Measurements from ENCODE around the gene COMMD3. TPM values are rescaled to one million over a fixed set of nuclear protein-coding genes. Genes with fewer than 3 reads are reported as not detected.

COMMD3 gene
- total RNA-seq, 4 donors from 2014 or later, result 25.5 to 41.1 (median 31.5) TPM

GRCh38 chr10:22323538-22324305, 7.5 kb downstream of the COMMD3 start:
- 82% methylated on average over 5 of the region's 5 CpGs for WGBS
- intact Hi-C loops (cut with DNase I), result loop anchor here (5.0 to 10.0 kb wide), 3 partner anchors 71 to 391 kb away; partner anchors contain the start of gene PIP4K2A
- peaks cover 48 to 62% (median 53%) of the 10 kb centered on the region in 4 donors for H3K4me1 ChIP-seq
- DNase-seq (ENCODE audit: extremely low spot score), result no peak
- H3K4me3 ChIP-seq, result peak overlapping the region in 1 of 4 donors; percentile 78
- H3K27me3 ChIP-seq, result no peaks in the 10 kb centered on the region
- H3K36me3 ChIP-seq, result peaks cover 4 to 22% (median 12%) of the 10 kb centered on the region in 4 donors
- H3K9me3 ChIP-seq, result no peaks in the 10 kb centered on the region
- TF ChIP-seq EP300 (IDR thresholded peaks at IDR 0.05) (no peak), POLR2A (IDR thresholded peaks at IDR 0.05; ENCODE audit: low read depth) (no peak), POLR2AphosphoS5 (IDR thresholded peaks at IDR 0.05) (no peak), CTCF (IDR thresholded peaks at IDR 0.05) (no peak)
- no peak overlapping the region for H3K27ac ChIP-seq (replicated peaks in 1 of 4)

GRCh38 chr10:22324413-22324812, 8.2 kb downstream of the COMMD3 start:
- intact Hi-C loops (cut with DNase I), result loop anchor here (5.0 to 10.0 kb wide), 3 partner anchors 72 to 390 kb away; partner anchors contain the start of gene PIP4K2A
- H3K27ac ChIP-seq (replicated peaks in 1 of 4), result no peak overlapping the region
- TF ChIP-seq POLR2AphosphoS5 (IDR thresholded peaks at IDR 0.05), result no peak
- no peak for TF ChIP-seq CTCF (IDR thresholded peaks at IDR 0.05)
- TF ChIP-seq EP300 (IDR thresholded peaks at IDR 0.05), result no peak
- no peak for TF ChIP-seq POLR2A (IDR thresholded peaks at IDR 0.05; ENCODE audit: low read depth)
- peaks cover 45 to 55% (median 50%) of the 10 kb centered on the region in 4 donors for H3K4me1 ChIP-seq
- DNase-seq (ENCODE audit: extremely low spot score), result no peak
- WGBS, result 87% methylated on average over 4 of the region's 4 CpGs
- peaks cover 11 to 29% (median 18%) of the 10 kb centered on the region in 4 donors for H3K36me3 ChIP-seq
- H3K4me3 ChIP-seq, result peak overlapping the region in 3 of 4 donors; percentile 63 to 80 (median 66)
- H3K27me3 ChIP-seq, result no peaks in the 10 kb centered on the region
- no peaks in the 10 kb centered on the region for H3K9me3 ChIP-seq

GRCh38 chr10:22324893-22325271, 8.7 kb downstream of the COMMD3 start:
- peaks cover 40 to 51% (median 45%) of the 10 kb centered on the region in 4 donors for H3K4me1 ChIP-seq
- WGBS, result 7% methylated on average over 9 of the region's 9 CpGs
- intact Hi-C loops (cut with DNase I), result loop anchor here (5.0 to 10.0 kb wide), 3 partner anchors 73 to 390 kb away; partner anchors contain the start of gene PIP4K2A

GRCh38 chr10:22325272-22326144, 9.3 kb downstream of the COMMD3 start:
- peaks cover 14 to 39% (median 25%) of the 10 kb centered on the region in 4 donors for H3K36me3 ChIP-seq
- TF ChIP-seq POLR2AphosphoS5 (IDR thresholded peaks at IDR 0.05), result peak in 1 of 2 donors; percentile 9
- TF ChIP-seq POLR2A (IDR thresholded peaks at IDR 0.05; ENCODE audit: low read depth), result no peak
- no peak for TF ChIP-seq EP300 (IDR thresholded peaks at IDR 0.05)
- TF ChIP-seq CTCF (IDR thresholded peaks at IDR 0.05), result peak in 1 of 3 experiments; percentile 6
- intact Hi-C loops (cut with DNase I), result loop anchor here (10.0 kb wide), 1 partner anchor 389 kb away; the partner anchor contains the start of gene PIP4K2A
- DNase-seq (ENCODE audit: extremely low spot score), result no peak
- peak overlapping the region; percentile 63 to 80 (median 66) for H3K4me3 ChIP-seq
- no peaks in the 10 kb centered on the region for H3K27me3 ChIP-seq
- WGBS, result under 1% methylated on average over 25 of the region's 92 CpGs
- peaks cover 37 to 47% (median 43%) of the 10 kb centered on the region in 4 donors for H3K4me1 ChIP-seq
- H3K9me3 ChIP-seq, result no peaks in the 10 kb centered on the region
- peak overlapping the region; percentile 73 to 85 (median 82) for H3K27ac ChIP-seq (replicated peaks in 1 of 4)

More at GRCh38 chr10:22324893-22325271, 8.7 kb downstream of the COMMD3 start:
- Histone ChIP-seq H3K27ac (replicated peaks in 1 of 4) (peak overlapping the region; percentile 73 to 85 (median 82)), H3K36me3 (peaks cover 14 to 33% (median 22%) of the 10 kb centered on the region in 4 donors), H3K9me3 (no peaks in the 10 kb centered on the region), H3K4me3 (peak overlapping the region; percentile 63 to 80 (median 66)), H3K27me3 (no peaks in the 10 kb centered on the region)
- no peak for DNase-seq (ENCODE audit: extremely low spot score)
- no peak for TF ChIP-seq EP300 (IDR thresholded peaks at IDR 0.05)

All from esophagus muscularis mucosa (tissue), 4 donors.